GM06990 (cell line): ENCODE data around the gene SETMAR.

Experiments
- DNase-seq: peaks from one replicate; pipeline ENCODE4 v3.0.0-alpha.2; 2011; ENCODE audit not compliant: insufficient read length; ENCODE audit errors: extremely low read depth
- H3K27me3 ChIP-seq: replicated peaks from 2 replicates; pipeline ENCODE4 v1.6.0; 2011; ENCODE audit warnings: low read length; ENCODE audit not compliant: control insufficient read depth, insufficient read depth
- H3K36me3 ChIP-seq: 2 replicates; pipeline ENCODE4 v1.5.1; 2011; ENCODE audit warnings: low read length; ENCODE audit not compliant: control insufficient read depth, insufficient read depth
- H3K4me3 ChIP-seq: replicated peaks from 2 replicates; pipeline ENCODE4 v1.5.1; 2011; ENCODE audit warnings: low read depth, mild to moderate bottlenecking, control low read depth, low read length
- TF ChIP-seq, protein P1 (sequence below): IDR thresholded peaks from 2 replicates; pipeline ENCODE4 v1.5.1; 2011; ENCODE audit warnings: low read length, control low read depth, mild to moderate bottlenecking, inconsistent platforms; ENCODE audit not compliant: insufficient read depth, poor library complexity, severe bottlenecking

Gene SETMAR

DNA sequence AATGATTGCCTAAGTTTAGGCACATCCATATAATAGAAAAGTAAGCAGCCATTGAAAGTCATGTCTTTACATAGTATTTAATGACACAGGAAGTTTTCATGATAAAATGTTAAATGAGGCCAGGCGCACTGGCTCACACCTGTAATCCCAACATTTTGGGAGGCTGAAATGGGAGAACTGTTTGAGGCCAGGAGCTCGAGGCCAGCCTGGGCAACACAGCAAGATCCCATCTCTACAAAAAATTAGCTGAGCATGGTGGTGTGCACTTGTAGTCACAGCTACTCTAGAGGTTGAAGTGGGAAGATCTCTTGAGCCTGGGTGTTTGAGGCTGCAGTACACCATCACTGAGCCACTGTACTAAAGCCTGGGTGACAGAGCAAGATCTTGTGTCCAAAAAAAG lies 59.4 kb downstream of the SETMAR start:
- no peak overlapping the region for H3K4me3 ChIP-seq
- TF ChIP-seq, protein P1, sequence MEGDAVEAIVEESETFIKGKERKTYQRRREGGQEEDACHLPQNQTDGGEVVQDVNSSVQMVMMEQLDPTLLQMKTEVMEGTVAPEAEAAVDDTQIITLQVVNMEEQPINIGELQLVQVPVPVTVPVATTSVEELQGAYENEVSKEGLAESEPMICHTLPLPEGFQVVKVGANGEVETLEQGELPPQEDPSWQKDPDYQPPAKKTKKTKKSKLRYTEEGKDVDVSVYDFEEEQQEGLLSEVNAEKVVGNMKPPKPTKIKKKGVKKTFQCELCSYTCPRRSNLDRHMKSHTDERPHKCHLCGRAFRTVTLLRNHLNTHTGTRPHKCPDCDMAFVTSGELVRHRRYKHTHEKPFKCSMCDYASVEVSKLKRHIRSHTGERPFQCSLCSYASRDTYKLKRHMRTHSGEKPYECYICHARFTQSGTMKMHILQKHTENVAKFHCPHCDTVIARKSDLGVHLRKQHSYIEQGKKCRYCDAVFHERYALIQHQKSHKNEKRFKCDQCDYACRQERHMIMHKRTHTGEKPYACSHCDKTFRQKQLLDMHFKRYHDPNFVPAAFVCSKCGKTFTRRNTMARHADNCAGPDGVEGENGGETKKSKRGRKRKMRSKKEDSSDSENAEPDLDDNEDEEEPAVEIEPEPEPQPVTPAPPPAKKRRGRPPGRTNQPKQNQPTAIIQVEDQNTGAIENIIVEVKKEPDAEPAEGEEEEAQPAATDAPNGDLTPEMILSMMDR = no peak
- no peak for DNase-seq
- no peaks in the 10 kb centered on the region for H3K36me3 ChIP-seq
- H3K27me3 ChIP-seq = no peaks in the 10 kb centered on the region
